ENCODE measurements around the gene CFAP58. TPM values are rescaled to one million over a fixed set of nuclear protein-coding genes. Genes with fewer than 3 reads are reported as not detected.

Gene CFAP58
- total RNA-seq, 2 experiments from 2014 or later, result not detected

GRCh38 chr10:104486803-104487202 is 133.2 kb downstream of the CFAP58 start:
- Histone ChIP-seq H3K4me3 (ENCODE audit: low read length) (no peak overlapping the region), H3K36me3 (ENCODE audit: insufficient read depth, low read length) (no peaks in the 10 kb centered on the region), H3K27ac (ENCODE audit: low read depth in 1 of 2, low read length in 2 of 2) (no peak overlapping the region), H3K9me3 (ENCODE audit: control insufficient read depth in 1 of 2, insufficient read depth in 1 of 2, low read length in 2 of 2) (no peaks in the 10 kb centered on the region), H3K27me3 (ENCODE audit: control insufficient read depth in 1 of 2, insufficient read depth in 2 of 2, low read length in 2 of 2) (peaks cover 3 to 6% of the 10 kb centered on the region in 2 experiments), H3K4me1 (ENCODE audit: insufficient read depth, low read length) (no peaks in the 10 kb centered on the region)
- ATAC-seq (ENCODE audit: poor library complexity) (no peak), DNase-seq (no peak)
- Mint-ChIP-seq H3K4me3 (no peak overlapping the region), H3K27ac (no peak overlapping the region), H3K9me3 (no peaks in the 10 kb centered on the region), H3K36me3 (ENCODE audit: low read depth) (no peaks in the 10 kb centered on the region), H3K27me3 (peaks cover 26% of the 10 kb centered on the region), H3K4me1 (ENCODE audit: low read depth) (no peaks in the 10 kb centered on the region)
- TF ChIP-seq, protein P1, sequence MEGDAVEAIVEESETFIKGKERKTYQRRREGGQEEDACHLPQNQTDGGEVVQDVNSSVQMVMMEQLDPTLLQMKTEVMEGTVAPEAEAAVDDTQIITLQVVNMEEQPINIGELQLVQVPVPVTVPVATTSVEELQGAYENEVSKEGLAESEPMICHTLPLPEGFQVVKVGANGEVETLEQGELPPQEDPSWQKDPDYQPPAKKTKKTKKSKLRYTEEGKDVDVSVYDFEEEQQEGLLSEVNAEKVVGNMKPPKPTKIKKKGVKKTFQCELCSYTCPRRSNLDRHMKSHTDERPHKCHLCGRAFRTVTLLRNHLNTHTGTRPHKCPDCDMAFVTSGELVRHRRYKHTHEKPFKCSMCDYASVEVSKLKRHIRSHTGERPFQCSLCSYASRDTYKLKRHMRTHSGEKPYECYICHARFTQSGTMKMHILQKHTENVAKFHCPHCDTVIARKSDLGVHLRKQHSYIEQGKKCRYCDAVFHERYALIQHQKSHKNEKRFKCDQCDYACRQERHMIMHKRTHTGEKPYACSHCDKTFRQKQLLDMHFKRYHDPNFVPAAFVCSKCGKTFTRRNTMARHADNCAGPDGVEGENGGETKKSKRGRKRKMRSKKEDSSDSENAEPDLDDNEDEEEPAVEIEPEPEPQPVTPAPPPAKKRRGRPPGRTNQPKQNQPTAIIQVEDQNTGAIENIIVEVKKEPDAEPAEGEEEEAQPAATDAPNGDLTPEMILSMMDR (IDR thresholded peaks at IDR 0.05), result no peak
- CTCF ChIA-PET, result no interaction called here
- intact Hi-C loops (cut with DNase I, micrococcal nuclease), result no loop called here
- POLR2A ChIA-PET, result no interaction called here

DNA sequence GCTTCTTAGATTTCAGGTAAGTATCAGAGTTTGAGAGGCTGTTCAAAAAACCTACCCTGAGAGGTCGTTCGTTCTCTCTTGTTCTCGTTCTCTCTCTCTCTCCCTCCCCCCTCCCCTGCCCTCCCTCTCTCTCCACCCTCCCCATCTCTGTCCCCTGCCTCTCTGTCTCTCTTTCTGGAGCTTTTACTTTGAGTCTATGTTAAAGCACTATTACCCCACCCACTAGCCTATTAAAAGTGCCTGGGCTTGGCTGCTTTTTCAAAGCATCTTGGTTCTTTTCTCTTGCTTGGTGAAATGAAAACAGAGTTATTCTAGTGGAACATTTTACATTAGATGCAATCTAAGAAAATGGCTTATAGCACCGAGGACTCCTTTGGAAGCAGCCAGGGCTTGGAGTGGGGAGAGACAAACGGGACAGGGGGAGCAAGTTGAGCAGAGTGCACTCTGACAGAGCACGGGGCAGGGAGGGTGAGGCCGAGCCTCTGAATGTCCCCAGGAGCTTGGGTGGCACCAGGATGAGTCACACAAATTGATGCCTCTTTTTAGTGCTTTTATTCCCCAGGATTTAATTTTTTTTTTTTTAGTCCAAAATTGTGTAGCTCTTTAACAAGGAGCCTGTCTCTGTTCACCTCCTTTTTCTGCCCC is 134.3 kb downstream of the CFAP58 start:
- Mint-ChIP-seq H3K4me3 (no peak overlapping the region), H3K27me3 (peaks cover 26% of the 10 kb centered on the region)

DNA sequence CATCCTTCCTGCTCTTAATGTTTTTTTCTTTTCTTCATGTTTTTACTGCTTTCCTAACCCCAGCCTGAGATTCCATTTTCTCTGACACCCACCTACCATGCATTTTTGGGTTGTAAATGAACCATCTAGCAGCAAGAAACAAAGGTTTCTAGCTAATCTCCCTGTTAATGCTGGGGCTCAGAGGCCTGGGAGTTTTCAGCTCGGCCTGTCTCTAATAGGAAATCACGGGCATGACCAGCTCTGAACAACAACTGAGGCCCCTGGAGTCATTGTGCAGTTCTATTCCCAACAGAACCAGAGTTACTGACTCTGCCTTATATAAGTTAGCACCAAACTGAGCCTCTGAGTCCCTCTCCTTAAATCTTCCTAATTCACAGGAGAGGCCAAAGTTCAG is 134.8 kb downstream of the CFAP58 start:
- Histone ChIP-seq H3K27me3 (ENCODE audit: control insufficient read depth in 1 of 2, insufficient read depth in 2 of 2, low read length in 2 of 2) (no peaks in the 10 kb centered on the region), H3K27ac (ENCODE audit: low read depth in 1 of 2, low read length in 2 of 2) (no peak overlapping the region), H3K4me3 (ENCODE audit: low read length) (no peak overlapping the region), H3K36me3 (ENCODE audit: insufficient read depth, low read length) (no peaks in the 10 kb centered on the region), H3K4me1 (ENCODE audit: insufficient read depth, low read length) (no peaks in the 10 kb centered on the region), H3K9me3 (ENCODE audit: control insufficient read depth in 1 of 2, insufficient read depth in 1 of 2, low read length in 2 of 2) (no peaks in the 10 kb centered on the region)
- TF ChIP-seq, protein P1 (IDR thresholded peaks at IDR 0.05), result no peak
- ChIA-PET CTCF (no interaction called here), POLR2A (no interaction called here)
- DNase-seq, result no peak
- no peak for ATAC-seq (ENCODE audit: poor library complexity)
- H3K27ac Mint-ChIP-seq, result no peak overlapping the region
- H3K36me3 Mint-ChIP-seq (ENCODE audit: low read depth), result no peaks in the 10 kb centered on the region
- no peak overlapping the region for H3K4me3 Mint-ChIP-seq
- H3K27me3 Mint-ChIP-seq, result peaks cover 23% of the 10 kb centered on the region
- no peaks in the 10 kb centered on the region for H3K4me1 Mint-ChIP-seq (ENCODE audit: low read depth)
- intact Hi-C loops (cut with DNase I, micrococcal nuclease), result no loop called here
- H3K9me3 Mint-ChIP-seq, result no peaks in the 10 kb centered on the region

More for the DNA sequence above, 134.3 kb downstream of the CFAP58 start:
- no peak overlapping the region for H3K27ac Mint-ChIP-seq
- Histone ChIP-seq H3K4me3 (ENCODE audit: low read length) (no peak overlapping the region), H3K4me1 (ENCODE audit: insufficient read depth, low read length) (no peaks in the 10 kb centered on the region), H3K27me3 (ENCODE audit: control insufficient read depth in 1 of 2, insufficient read depth in 2 of 2, low read length in 2 of 2) (peaks cover 2 to 3% of the 10 kb centered on the region in 2 experiments), H3K9me3 (ENCODE audit: control insufficient read depth in 1 of 2, insufficient read depth in 1 of 2, low read length in 2 of 2) (no peaks in the 10 kb centered on the region), H3K36me3 (ENCODE audit: insufficient read depth, low read length) (no peaks in the 10 kb centered on the region), H3K27ac (ENCODE audit: low read depth in 1 of 2, low read length in 2 of 2) (no peak overlapping the region)
- CTCF ChIA-PET, result no interaction called here
- no peaks in the 10 kb centered on the region for H3K4me1 Mint-ChIP-seq (ENCODE audit: low read depth)
- H3K36me3 Mint-ChIP-seq (ENCODE audit: low read depth), result no peaks in the 10 kb centered on the region
- DNase-seq (no peak), ATAC-seq (ENCODE audit: poor library complexity) (no peak)
- POLR2A ChIA-PET, result no interaction called here
- TF ChIP-seq, protein P1 (IDR thresholded peaks at IDR 0.05), result no peak
- H3K9me3 Mint-ChIP-seq, result no peaks in the 10 kb centered on the region
- intact Hi-C loops (cut with DNase I, micrococcal nuclease), result no loop called here
